ENCODE results near the gene JPT2. TPM values are rescaled to one million over a fixed set of nuclear protein-coding genes. Genes with fewer than 3 reads are reported as not detected.

The JPT2 gene
- total RNA-seq, 1 experiment from 2014 or later, result 113 TPM

GRCh38 chr16:1631931-1632637 lies 46.0 kb upstream of the JPT2 start:
- Histone ChIP-seq H2AFZ (ENCODE audit: low read depth, low read length, poor library complexity, severe bottlenecking) (no peak overlapping the region), H3K27ac (ENCODE audit: low read depth, low read length) (no peak overlapping the region), H3K79me2 (ENCODE audit: insufficient read depth, low read length) (peaks cover 63% of the 10 kb centered on the region), H3K9me3 (ENCODE audit: control insufficient read depth in 1 of 2, insufficient read depth in 1 of 2, low read depth in 1 of 2, low read length in 2 of 2) (no peaks in the 10 kb centered on the region), H3K9me2 (ENCODE audit: insufficient read depth) (no peaks in the 10 kb centered on the region), H3K4me1 (ENCODE audit: control insufficient read depth in 1 of 2, insufficient read depth in 2 of 2, low read length in 2 of 2) (no peaks in the 10 kb centered on the region), H3K4me2 (ENCODE audit: low read length) (no peak overlapping the region), H3K4me3 (replicated peaks in 1 of 2; ENCODE audit: low read depth in 1 of 2, low read length in 2 of 2) (no peak overlapping the region), H4K20me1 (ENCODE audit: insufficient read depth) (no peaks in the 10 kb centered on the region), H3K9ac (ENCODE audit: low read length) (no peak overlapping the region), H3K36me3 (ENCODE audit: control insufficient read depth in 1 of 2, insufficient read depth in 2 of 2, low read length in 2 of 2) (peaks cover 15 to 28% of the 10 kb centered on the region in 2 experiments), H3K27me3 (ENCODE audit: insufficient read depth, low read length) (no peaks in the 10 kb centered on the region)
- no peak for ATAC-seq
- DNase-seq (ENCODE audit: low read depth, low spot score), result no peak
- intact Hi-C loops (cut with micrococcal nuclease), result no loop called here
- CTCF ChIA-PET, result no interaction called here
- POLR2A ChIA-PET, result no interaction called here
- RAD21 ChIA-PET (ENCODE audit: low non-redundant PET in 1 of 2, low total read pairs in 2 of 2, uncharacterized antibody in 2 of 2, unreplicated experiment in 2 of 2), result no interaction called here
- no TSS peak for BruUV-seq (replicated peaks)
- TF ChIP-seq TCF7L2 (IDR thresholded peaks at IDR 0.05; ENCODE audit: borderline replicate concordance, extremely low read depth, insufficient read depth, insufficient read length) (no peak), ZNF274 (IDR thresholded peaks at IDR 0.05; ENCODE audit: low read depth, low read length) (no peak), SP1 (IDR thresholded peaks at IDR 0.05; ENCODE audit: low read depth) (no peak), CTCF (IDR thresholded peaks at IDR 0.05 in 2 of 3, conservative IDR thresholded peaks at IDR 0.05 in 1 of 3; ENCODE audit: borderline replicate concordance in 1 of 3, insufficient read depth in 1 of 3, low read depth in 2 of 3, low read length in 2 of 3) (no peak), SIN3A (IDR thresholded peaks at IDR 0.05; ENCODE audit: low read depth) (no peak), EGR1 (IDR thresholded peaks at IDR 0.05; ENCODE audit: low read depth) (no peak), POLR2A (IDR thresholded peaks at IDR 0.05; ENCODE audit: borderline replicate concordance, extremely low read depth, insufficient read depth, insufficient read length) (no peak), JUND (IDR thresholded peaks at IDR 0.05) (no peak), EZH2 (IDR thresholded peaks at IDR 0.05) (no peak), MAX (IDR thresholded peaks at IDR 0.05) (no peak), CEBPB (IDR thresholded peaks at IDR 0.05; ENCODE audit: low read depth) (no peak), ZFX (IDR thresholded peaks at IDR 0.05) (no peak), SRF (IDR thresholded peaks at IDR 0.05; ENCODE audit: low read depth) (no peak), ATF3 (IDR thresholded peaks at IDR 0.05) (no peak)

Measured in HCT116 (cell line).